Karpas-422 (cell line): ENCODE data around the gene CNIH2. TPM values are rescaled to one million over a fixed set of nuclear protein-coding genes. Genes with fewer than 3 reads are reported as not detected.

Experiments used
- DNase-seq: peaks from one replicate; pipeline ENCODE4 v3.0.0-alpha.2; 2015
- H2AFZ ChIP-seq: fragments of 200-600 bp; sonication (generic); 2 replicates; pipeline ENCODE4 v1.6.1; 2014; ENCODE audit warnings: antibody characterized with exemption, low read length, mixed read lengths
- H3K27ac ChIP-seq: fragments of 200-600 bp; sonication (generic); 2 replicates; pipeline ENCODE4 v1.5.1; 2014; ENCODE audit warnings: mild to moderate bottlenecking, low read length, moderate library complexity
- H3K27me3 ChIP-seq: fragments of 200-600 bp; sonication (generic); 2 replicates; pipeline ENCODE4 v1.6.1; 2014; ENCODE audit warnings: low read length, mixed read lengths
- H3K36me3 ChIP-seq: fragments of 200-600 bp; sonication (generic); 2 replicates; pipeline ENCODE4 v1.6.1; 2014; ENCODE audit warnings: low read length, mixed read lengths; ENCODE audit not compliant: insufficient read depth
- H3K4me1 ChIP-seq: fragments of 200-600 bp; sonication (generic); 2 replicates; pipeline ENCODE4 v1.6.1; 2014; ENCODE audit warnings: mild to moderate bottlenecking, low read length, mixed read lengths
- H3K4me2 ChIP-seq: fragments of 200-600 bp; sonication (generic); 2 replicates; pipeline ENCODE4 v1.6.1; 2014; ENCODE audit warnings: low read length, low read depth, mild to moderate bottlenecking; ENCODE audit not compliant: poor library complexity, severe bottlenecking
- H3K4me3 ChIP-seq: fragments of 200-600 bp; sonication (generic); 2 replicates; pipeline ENCODE4 v1.5.1; 2014; ENCODE audit warnings: mild to moderate bottlenecking, antibody characterized with exemption, low read length, mixed read lengths
- H3K79me2 ChIP-seq: fragments of 200-600 bp; sonication (generic); 2 replicates; pipeline ENCODE4 v1.6.1; 2014; ENCODE audit warnings: mild to moderate bottlenecking, low read length, mixed read lengths
- H3K9ac ChIP-seq: fragments of 200-600 bp; sonication (generic); 2 replicates; pipeline ENCODE4 v1.6.0; 2014; ENCODE audit warnings: low read length
- H3K9me2 ChIP-seq: fragments of 200-600 bp; sonication (generic), shearing (Covaris generic); replicated peaks from 2 replicates; pipeline ENCODE4 v1.6.0; 2014; ENCODE audit warnings: mild to moderate bottlenecking, low read length, moderate library complexity; ENCODE audit not compliant: insufficient read depth
- H3K9me3 ChIP-seq: fragments of 300-700, 200-600 bp; sonication (generic); 2 replicates; pipeline ENCODE4 v1.6.1; 2014; ENCODE audit warnings: low read length, mixed read lengths
- H4K20me1 ChIP-seq: fragments of 200-600 bp; sonication (generic); 2 replicates; pipeline ENCODE4 v1.6.1; 2014; ENCODE audit warnings: mild to moderate bottlenecking, antibody characterized with exemption, low read length, low read depth; ENCODE audit not compliant: insufficient read depth
- total RNA-seq: library from RNA; depleted of rRNA; stranded (reverse); fragments of >200 nt; shearing (Covaris generic); gene quantifications from 2 replicates; pipeline ENCODE4 v1.2.3, GENCODE V29; 2014; ENCODE audit warnings: low replicate concordance; rRNA removed

The CNIH2 gene
- total RNA-seq, 1 experiment from 2014 or later, result 0.34 TPM

- Histone ChIP-seq H3K4me2 (no peak overlapping the region), H3K9me3 (no peaks in the 10 kb centered on the region), H3K4me1 (peaks cover 19% of the 10 kb centered on the region), H3K9ac (no peak overlapping the region), H3K9me2 (no peaks in the 10 kb centered on the region), H3K4me3 (no peak overlapping the region), H4K20me1 (no peaks in the 10 kb centered on the region), H3K36me3 (no peaks in the 10 kb centered on the region), H3K79me2 (no peaks in the 10 kb centered on the region), H2AFZ (no peak overlapping the region), H3K27ac (no peak overlapping the region), H3K27me3 (no peaks in the 10 kb centered on the region)
- no peak for DNase-seq
Observed at GRCh38 chr11:66331542-66332370, 53.8 kb downstream of the CNIH2 start.

DNA sequence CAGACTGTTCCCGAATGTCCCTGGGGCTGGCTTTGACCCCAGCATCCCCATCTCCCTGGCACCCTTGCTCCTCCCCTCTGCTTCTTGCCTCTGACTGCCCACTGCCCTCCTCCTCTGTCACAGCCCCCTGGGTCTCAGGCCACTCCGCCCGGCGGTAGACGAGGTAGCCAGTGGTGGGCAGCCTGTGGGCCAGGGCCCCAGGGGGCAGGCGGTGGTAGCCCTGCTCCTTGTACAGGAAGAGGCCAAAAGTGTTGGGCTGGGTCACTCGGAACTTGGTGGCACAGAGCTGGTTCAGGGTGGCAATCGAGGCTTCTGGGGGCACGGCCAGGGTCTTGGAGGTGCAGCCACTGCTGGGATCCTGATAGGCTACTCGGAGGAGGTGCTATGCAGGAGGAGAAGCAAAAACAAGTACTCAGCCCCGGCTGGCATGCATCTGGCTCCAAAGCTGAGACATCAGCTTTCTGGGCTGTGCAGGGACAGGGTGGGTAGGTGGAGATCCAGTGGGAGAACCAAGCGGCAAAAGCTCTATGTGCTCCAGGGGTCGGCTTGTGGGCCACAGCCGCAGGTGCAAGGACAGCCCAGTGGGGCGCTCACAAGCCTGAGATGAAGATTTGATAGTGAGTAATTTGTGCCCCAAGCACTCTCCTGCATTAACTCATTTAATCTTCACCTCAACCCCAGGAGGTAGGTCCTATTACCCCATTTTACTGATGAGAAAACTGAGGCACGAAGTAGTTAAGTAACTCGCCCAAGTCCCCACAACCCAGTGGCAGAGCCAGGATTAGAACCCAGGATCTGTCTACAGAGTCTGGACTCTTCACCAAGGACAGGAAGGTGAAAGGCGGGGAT is 54.6 kb downstream of the CNIH2 start:
- no peaks in the 10 kb centered on the region for H3K36me3 ChIP-seq
- no peak overlapping the region for H2AFZ ChIP-seq
- peaks cover 28% of the 10 kb centered on the region for H3K4me1 ChIP-seq
- no peaks in the 10 kb centered on the region for H4K20me1 ChIP-seq
- H3K79me2 ChIP-seq, result no peaks in the 10 kb centered on the region
- DNase-seq, result no peak
- no peak overlapping the region for H3K9ac ChIP-seq
- H3K4me3 ChIP-seq, result no peak overlapping the region
- H3K4me2 ChIP-seq, result no peak overlapping the region
- no peaks in the 10 kb centered on the region for H3K27me3 ChIP-seq
- no peak overlapping the region for H3K27ac ChIP-seq
- no peaks in the 10 kb centered on the region for H3K9me3 ChIP-seq
- H3K9me2 ChIP-seq, result no peaks in the 10 kb centered on the region

GRCh38 chr11:66333220-66333877 is 55.4 kb downstream of the CNIH2 start:
- no peaks in the 10 kb centered on the region for H4K20me1 ChIP-seq
- no peaks in the 10 kb centered on the region for H3K79me2 ChIP-seq
- H3K4me1 ChIP-seq, result peaks cover 25% of the 10 kb centered on the region
- no peak overlapping the region for H3K9ac ChIP-seq
- H3K27me3 ChIP-seq, result no peaks in the 10 kb centered on the region
- H3K4me2 ChIP-seq, result no peak overlapping the region
- no peak overlapping the region for H3K4me3 ChIP-seq
- H3K27ac ChIP-seq, result no peak overlapping the region
- H3K9me3 ChIP-seq, result no peaks in the 10 kb centered on the region
- H2AFZ ChIP-seq, result no peak overlapping the region
- DNase-seq, result no peak
- no peaks in the 10 kb centered on the region for H3K36me3 ChIP-seq
- no peaks in the 10 kb centered on the region for H3K9me2 ChIP-seq

Other genes starting within 250 kb of the CNIH2 start
- not detected in 2 replicates for gene GAL3ST3, start 229.0 kb upstream of the CNIH2 start, total RNA-seq
- gene SF3B2, start 225.8 kb upstream of the CNIH2 start, total RNA-seq, result 89.0 and 166 TPM in 2 replicates
- 60.5 and 81.1 TPM in 2 replicates for gene PACS1, start 207.9 kb upstream of the CNIH2 start, total RNA-seq
- 12.9 and 18.5 TPM in 2 replicates for gene KLC2, start 20.5 kb upstream of the CNIH2 start, total RNA-seq
- gene RAB1B, start 9.5 kb upstream of the CNIH2 start, total RNA-seq, result 56.2 and 64.3 TPM in 2 replicates
- 145 and 154 TPM in 2 replicates for gene YIF1A, start 11.0 kb downstream of the CNIH2 start, total RNA-seq
- not detected in 2 replicates for gene TMEM151A, start 13.7 kb downstream of the CNIH2 start, total RNA-seq
- not detected in 2 replicates for gene CD248, start 38.9 kb downstream of the CNIH2 start, total RNA-seq
- 0.78 and 1.1 TPM in 2 replicates for gene RIN1, start 58.3 kb downstream of the CNIH2 start, total RNA-seq
- 32.0 and 57.1 TPM in 2 replicates for gene BRMS1, start 66.9 kb downstream of the CNIH2 start, total RNA-seq
- gene B4GAT1, start 69.5 kb downstream of the CNIH2 start, total RNA-seq, result 10.6 and 11.9 TPM in 2 replicates
- gene SLC29A2, start 93.6 kb downstream of the CNIH2 start, total RNA-seq, result 0.15 and 0.90 TPM in 2 replicates
- not detected in 2 replicates for gene NPAS4, start 142.9 kb downstream of the CNIH2 start, total RNA-seq
- 69.6 and 80.4 TPM in 2 replicates for gene MRPL11, start 160.7 kb downstream of the CNIH2 start, total RNA-seq
- gene PELI3, start 188.7 kb downstream of the CNIH2 start, total RNA-seq, result 5.6 and 6.7 TPM in 2 replicates
- gene DPP3, start 202.3 kb downstream of the CNIH2 start, total RNA-seq, result 77.9 and 91.5 TPM in 2 replicates
- 9.1 and 37.3 TPM in 2 replicates for gene BBS1, start 232.5 kb downstream of the CNIH2 start, total RNA-seq